Measurements from ENCODE around the gene MTURN.

The MTURN gene

GRCh38 chr7:30136743-30137485, 2.1 kb downstream of the MTURN start:
- DNase-seq, result no peak

GRCh38 chr7:30139836-30140384, 5.1 kb downstream of the MTURN start:
- DNase-seq, result no peak

- no peak for DNase-seq
Measured at GRCh38 chr7:30140456-30140855, 5.7 kb downstream of the MTURN start.

GRCh38 chr7:30142710-30143109, 7.9 kb downstream of the MTURN start:
- DNase-seq, result no peak

GRCh38 chr7:30143748-30144251, 9.0 kb downstream of the MTURN start:
- no peak for DNase-seq

GRCh38 chr7:30144657-30145306, 10.0 kb downstream of the MTURN start:
- no peak for DNase-seq

- DNase-seq, result no peak
Measured at GRCh38 chr7:30145426-30145970, 10.7 kb downstream of the MTURN start.

GRCh38 chr7:30146127-30146612, 11.4 kb downstream of the MTURN start:
- DNase-seq, result no peak

- no peak for DNase-seq
Measured at GRCh38 chr7:30147223-30147622, 12.4 kb downstream of the MTURN start.

- DNase-seq, result no peak
Measured at GRCh38 chr7:30147785-30148184, 13.0 kb downstream of the MTURN start.

- DNase-seq, result no peak
Measured at GRCh38 chr7:30148426-30148825, 13.6 kb downstream of the MTURN start.

GRCh38 chr7:30148951-30149459, 14.2 kb downstream of the MTURN start:
- peak; percentile 11 for DNase-seq

- DNase-seq, result no peak
Measured at GRCh38 chr7:30149640-30150272, 15.0 kb downstream of the MTURN start.

GRCh38 chr7:30150711-30151110, 15.9 kb downstream of the MTURN start:
- DNase-seq, result no peak

GRCh38 chr7:30154111-30154587, 19.4 kb downstream of the MTURN start:
- no peak for DNase-seq

- no peak for DNase-seq
Measured at GRCh38 chr7:30155481-30155880, 20.7 kb downstream of the MTURN start.

- DNase-seq, result no peak
Measured at GRCh38 chr7:30157204-30157603, 22.4 kb downstream of the MTURN start.

- no peak for DNase-seq
Measured at GRCh38 chr7:30159163-30159562, 24.4 kb downstream of the MTURN start.

GRCh38 chr7:30159698-30160143, 24.9 kb downstream of the MTURN start:
- DNase-seq, result peak; percentile 18

GRCh38 chr7:30160329-30160728, 25.5 kb downstream of the MTURN start:
- no peak for DNase-seq

- no peak for DNase-seq
Measured at GRCh38 chr7:30162133-30162532, 27.3 kb downstream of the MTURN start.

- DNase-seq, result peak; percentile 12
Measured at GRCh38 chr7:30162622-30163124, 27.9 kb downstream of the MTURN start.

All from stimulated activated CD4-positive, alpha-beta T cell treated with anti-CD3 and anti-CD28 coated beads, Interleukin-1b, Interleukin-23, amount 100 ng/mL, for 48 hours (primary cell).